B cell (primary cell): ENCODE results near the gene IL15.

Experiments used
- EZH2 ChIP-seq: IDR thresholded peaks from 2 replicates; pipeline ENCODE4 v1.6.1; 2012; ENCODE audit warnings: borderline replicate concordance, low read depth, mild to moderate bottlenecking, moderate library complexity, low read length; ENCODE audit not compliant: insufficient read depth, poor library complexity, severe bottlenecking
- TF ChIP-seq, protein P1 (sequence below): fragments of 200-600 bp; IDR thresholded peaks from one replicate; pipeline ENCODE4 v1.8.0; 2022; ENCODE audit warnings: antibody characterized with exemption, mild to moderate bottlenecking

DNA sequence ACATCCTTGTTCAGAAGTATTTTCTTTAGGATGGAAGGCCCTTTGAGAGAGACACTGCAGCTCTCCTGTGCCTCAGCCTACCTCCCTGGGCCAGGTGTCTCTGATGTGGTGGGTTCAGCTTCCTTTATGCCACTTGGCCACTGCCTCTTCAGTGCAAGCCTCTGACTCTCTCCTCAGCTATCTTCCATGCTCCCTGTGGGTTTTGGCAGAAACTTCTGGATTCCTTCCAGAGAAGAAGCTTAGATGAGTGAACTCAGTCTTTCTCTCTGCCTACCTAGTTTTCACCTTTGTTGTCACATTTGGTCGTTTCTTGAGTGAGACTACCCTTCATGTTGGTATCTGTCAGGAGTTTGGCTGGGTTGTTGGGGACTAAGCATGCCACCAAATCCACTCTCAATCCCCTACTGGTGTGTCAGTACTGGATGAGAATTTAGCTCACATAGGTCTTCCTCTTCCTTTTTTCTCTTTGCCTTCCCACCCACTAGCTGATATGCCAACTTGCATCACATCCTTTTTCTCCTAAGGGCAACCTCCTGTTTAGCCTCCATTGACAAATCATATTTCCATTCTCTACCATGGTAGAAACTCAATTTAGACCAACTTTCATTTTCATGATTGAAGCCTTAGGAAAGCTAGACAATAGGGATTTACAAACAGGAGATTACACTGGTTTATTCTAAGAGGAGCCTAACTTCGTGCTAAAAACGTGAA, 32.0 kb downstream of the IL15 start:
- TF ChIP-seq, protein P1, sequence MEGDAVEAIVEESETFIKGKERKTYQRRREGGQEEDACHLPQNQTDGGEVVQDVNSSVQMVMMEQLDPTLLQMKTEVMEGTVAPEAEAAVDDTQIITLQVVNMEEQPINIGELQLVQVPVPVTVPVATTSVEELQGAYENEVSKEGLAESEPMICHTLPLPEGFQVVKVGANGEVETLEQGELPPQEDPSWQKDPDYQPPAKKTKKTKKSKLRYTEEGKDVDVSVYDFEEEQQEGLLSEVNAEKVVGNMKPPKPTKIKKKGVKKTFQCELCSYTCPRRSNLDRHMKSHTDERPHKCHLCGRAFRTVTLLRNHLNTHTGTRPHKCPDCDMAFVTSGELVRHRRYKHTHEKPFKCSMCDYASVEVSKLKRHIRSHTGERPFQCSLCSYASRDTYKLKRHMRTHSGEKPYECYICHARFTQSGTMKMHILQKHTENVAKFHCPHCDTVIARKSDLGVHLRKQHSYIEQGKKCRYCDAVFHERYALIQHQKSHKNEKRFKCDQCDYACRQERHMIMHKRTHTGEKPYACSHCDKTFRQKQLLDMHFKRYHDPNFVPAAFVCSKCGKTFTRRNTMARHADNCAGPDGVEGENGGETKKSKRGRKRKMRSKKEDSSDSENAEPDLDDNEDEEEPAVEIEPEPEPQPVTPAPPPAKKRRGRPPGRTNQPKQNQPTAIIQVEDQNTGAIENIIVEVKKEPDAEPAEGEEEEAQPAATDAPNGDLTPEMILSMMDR, result no peak
- TF ChIP-seq EZH2, result no peak
